ENCODE measurements around the gene TRIM45. TPM values are rescaled to one million over a fixed set of nuclear protein-coding genes. Genes with fewer than 3 reads are reported as not detected.

The TRIM45 gene
- total RNA-seq = 5.6 TPM

GRCh38 chr1:117121589-117122329, at the start of gene TRIM45:
TRIM45 (minus strand) TSS chr1:117121749; CDS start chr1:117121201, 548 bp downstream.
- intact Hi-C loops (cut with DNase I) = loop anchor here (5.0 kb wide), 2 partner anchors 54 to 161 kb away; no protein-coding TSS in a partner anchor

GRCh38 chr1:117169871-117170596, 48.5 kb upstream of the TRIM45 start:
- TF ChIP-seq POLR2A (IDR thresholded peaks at IDR 0.05) (no peak), CTCF (IDR thresholded peaks at IDR 0.05) (no peak), POLR2AphosphoS5 (IDR thresholded peaks at IDR 0.05; ENCODE audit: insufficient read depth in 1 of 2, low read depth in 1 of 2) (no peak)
- intact Hi-C loops (cut with DNase I) = no loop called here

More at GRCh38 chr1:117121589-117122329, at the start of gene TRIM45:
- Histone ChIP-seq H3K9me3 (no peaks in the 10 kb centered on the region), H3K4me1 (peaks cover 13% of the 10 kb centered on the region), H3K27me3 (no peaks in the 10 kb centered on the region), H3K36me3 (no peaks in the 10 kb centered on the region), H3K4me3 (peak within 1 kb of the TSS; percentile 79 to 80), H3K27ac (peak within 1 kb of the TSS; percentile 89)
- TF ChIP-seq POLR2AphosphoS5 (IDR thresholded peaks at IDR 0.05; ENCODE audit: insufficient read depth in 1 of 2, low read depth in 1 of 2) (peak; percentile 61 to 84), POLR2A (IDR thresholded peaks at IDR 0.05) (no peak), CTCF (IDR thresholded peaks at IDR 0.05) (peak; percentile 17 to 63 (median 51))
- DNase-seq (ENCODE audit: extremely low spot score in 2 of 2) = peak; percentile 97 to 98

GRCh38 chr1:117167402-117167801, 45.9 kb upstream of the TRIM45 start:
- Histone ChIP-seq H3K36me3 (no peaks in the 10 kb centered on the region), H3K27me3 (no peaks in the 10 kb centered on the region), H3K9me3 (no peaks in the 10 kb centered on the region), H3K4me1 (no peaks in the 10 kb centered on the region), H3K4me3 (no peak overlapping the region), H3K27ac (no peak overlapping the region)
- intact Hi-C loops (cut with DNase I) = no loop called here
- TF ChIP-seq POLR2A (IDR thresholded peaks at IDR 0.05) = no peak
- TF ChIP-seq POLR2AphosphoS5 (IDR thresholded peaks at IDR 0.05; ENCODE audit: insufficient read depth in 1 of 2, low read depth in 1 of 2) = no peak
- TF ChIP-seq CTCF (IDR thresholded peaks at IDR 0.05) = no peak
- no peak for DNase-seq (ENCODE audit: extremely low spot score in 2 of 2)

More at GRCh38 chr1:117169871-117170596, 48.5 kb upstream of the TRIM45 start:
- Histone ChIP-seq H3K27ac (no peak overlapping the region), H3K36me3 (no peaks in the 10 kb centered on the region), H3K4me1 (no peaks in the 10 kb centered on the region), H3K4me3 (no peak overlapping the region), H3K27me3 (no peaks in the 10 kb centered on the region), H3K9me3 (no peaks in the 10 kb centered on the region)
- DNase-seq (ENCODE audit: extremely low spot score in 2 of 2) = no peak

GRCh38 chr1:117166076-117166475, 44.5 kb upstream of the TRIM45 start:
- Histone ChIP-seq H3K36me3 (no peaks in the 10 kb centered on the region), H3K27me3 (no peaks in the 10 kb centered on the region), H3K27ac (no peak overlapping the region), H3K4me3 (no peak overlapping the region), H3K4me1 (no peaks in the 10 kb centered on the region), H3K9me3 (no peaks in the 10 kb centered on the region)
- intact Hi-C loops (cut with DNase I) = no loop called here
- no peak for DNase-seq (ENCODE audit: extremely low spot score in 2 of 2)
- TF ChIP-seq POLR2AphosphoS5 (IDR thresholded peaks at IDR 0.05; ENCODE audit: insufficient read depth in 1 of 2, low read depth in 1 of 2) = no peak
- TF ChIP-seq POLR2A (IDR thresholded peaks at IDR 0.05) = no peak
- no peak for TF ChIP-seq CTCF (IDR thresholded peaks at IDR 0.05)
